Dermis blood vessel endothelial cell (primary cell): Measurements from ENCODE around the gene CEND1. TPM values are rescaled to one million over a fixed set of nuclear protein-coding genes. Genes with fewer than 3 reads are reported as not detected.
"Not testable (repeated sequence)": the region's sequence is repeated elsewhere in the genome, so short reads cannot be mapped to it uniquely, and the experiment has no call there.

Experiments
- DNase-seq: peaks from one replicate; pipeline ENCODE4 v3.0.0; 2010
- total RNA-seq: library from RNA; depleted of rRNA; stranded (reverse); fragments of >200 nt; gene quantifications from 2 replicates; pipeline ENCODE4 v1.2.3, GENCODE V29; 2014

Gene CEND1
- total RNA-seq, 1 donor from 2014 or later, result 0.17 TPM

DNA sequence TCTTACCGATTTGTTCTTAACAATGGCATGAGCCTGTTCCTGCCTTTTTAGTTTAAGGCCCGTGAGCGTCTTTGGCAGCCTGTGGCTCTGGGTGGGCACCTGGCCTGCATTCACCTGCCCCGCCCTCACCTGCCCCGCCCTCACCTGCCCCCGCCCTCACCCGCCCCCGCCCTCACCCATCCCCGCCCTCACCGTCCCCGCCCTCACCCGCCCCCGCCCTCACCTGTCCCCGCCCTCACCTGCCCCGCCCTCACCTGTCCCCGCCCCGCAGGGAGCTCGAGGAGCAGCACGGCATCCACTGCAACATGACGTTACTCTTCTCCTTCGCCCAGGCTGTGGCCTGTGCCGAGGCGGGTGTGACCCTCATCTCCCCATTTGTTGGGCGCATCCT lies 26.8 kb downstream of the CEND1 start:
- no peak for DNase-seq

DNA sequence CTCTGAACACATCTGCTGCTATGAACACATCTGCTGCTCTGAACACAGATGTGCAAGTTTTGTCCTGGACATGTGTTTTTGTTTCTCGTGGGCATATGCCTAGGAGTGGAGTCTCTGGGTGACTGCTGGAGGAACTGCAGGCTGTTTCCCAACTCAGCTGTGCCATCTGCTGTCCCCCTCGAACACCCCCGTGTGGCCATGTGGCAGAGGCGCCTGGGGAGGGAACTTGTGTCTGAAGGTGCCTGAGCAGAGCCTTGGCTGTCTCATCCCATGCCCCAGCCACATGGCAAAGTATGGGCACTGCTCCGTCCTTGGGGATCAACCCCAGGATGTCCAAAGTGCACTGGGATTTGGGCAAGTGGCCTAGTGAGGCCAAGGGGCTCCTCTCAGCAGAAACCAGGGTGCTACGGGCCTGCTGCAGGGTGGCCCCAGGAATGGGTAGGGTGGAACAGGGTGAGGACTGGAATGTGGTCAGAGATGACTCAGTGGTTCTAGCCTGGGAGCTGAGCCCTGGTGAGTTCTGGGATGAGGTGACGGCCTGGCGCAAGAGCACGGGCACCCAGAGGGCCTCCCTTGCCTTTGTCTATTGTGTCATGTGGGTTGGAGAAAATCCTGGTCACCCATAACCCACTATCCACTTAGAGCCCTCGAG lies 27.3 kb downstream of the CEND1 start:
- peak; percentile 35 for DNase-seq

DNA sequence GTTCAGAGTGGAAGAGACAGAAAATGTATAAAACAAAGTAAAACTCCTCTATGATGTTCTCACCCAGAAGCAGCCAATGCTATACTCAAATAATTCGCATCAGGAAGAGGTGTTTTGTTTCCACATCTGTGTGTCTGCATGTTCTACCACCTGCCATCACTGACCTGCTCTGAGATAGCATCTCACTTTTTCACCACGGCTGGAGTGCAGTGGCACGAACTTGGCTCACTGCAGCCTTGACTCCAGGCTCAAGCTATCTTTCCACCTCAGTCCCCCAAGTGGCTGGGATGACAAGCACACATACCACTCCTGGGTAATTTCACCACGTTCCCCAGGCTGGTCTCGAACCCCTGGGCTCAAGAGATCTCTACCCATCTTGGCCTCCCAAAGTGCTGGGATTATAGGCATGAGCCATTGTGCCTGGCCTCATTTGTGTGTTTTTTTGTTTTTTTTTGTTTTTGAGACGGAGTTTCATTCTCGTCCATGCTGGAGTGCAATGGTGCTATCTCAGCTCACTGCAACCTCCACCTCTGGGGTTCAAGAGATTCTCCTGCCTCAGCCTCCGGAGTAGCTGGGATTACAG lies 28.3 kb downstream of the CEND1 start:
- no peak for DNase-seq

DNA sequence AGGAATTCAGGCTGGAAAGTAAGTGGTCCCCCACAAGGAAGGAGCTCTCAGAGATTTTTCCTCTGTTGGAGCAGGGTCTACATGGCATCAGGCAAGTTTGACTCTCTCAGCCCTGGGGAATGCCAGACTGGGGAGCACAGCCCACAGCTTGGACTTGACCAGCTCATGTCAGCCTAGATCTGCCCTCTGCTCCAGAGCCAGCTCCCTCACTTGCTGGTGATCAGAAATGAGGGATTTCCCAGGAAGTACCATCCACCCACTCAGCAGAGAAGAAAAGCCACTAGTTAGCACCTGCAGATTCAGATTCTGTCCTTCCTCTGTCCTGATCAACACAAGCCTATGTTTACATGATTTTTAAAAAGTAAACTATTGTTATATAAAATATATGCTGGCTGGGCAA lies 29.7 kb downstream of the CEND1 start:
- no peak for DNase-seq

DNA sequence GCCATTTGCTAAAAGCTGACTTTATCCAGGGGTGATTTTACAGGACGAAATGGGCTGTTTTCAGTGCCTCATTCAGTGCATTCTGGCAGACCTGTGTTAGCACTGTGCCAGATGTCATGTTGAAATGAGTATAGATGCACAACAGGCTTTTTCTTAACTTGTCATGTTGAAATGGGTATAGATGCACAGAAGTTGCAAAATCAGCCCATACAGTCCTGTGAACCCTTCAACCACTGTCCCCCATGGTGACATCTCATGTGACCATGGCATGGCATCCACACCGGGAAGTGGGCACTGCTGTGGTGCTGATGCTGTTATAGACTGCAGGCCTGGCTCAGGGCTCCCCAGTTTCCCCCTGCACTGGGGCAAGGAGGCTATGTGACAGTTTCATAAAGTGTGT lies 40.2 kb downstream of the CEND1 start:
- no peak for DNase-seq

DNA sequence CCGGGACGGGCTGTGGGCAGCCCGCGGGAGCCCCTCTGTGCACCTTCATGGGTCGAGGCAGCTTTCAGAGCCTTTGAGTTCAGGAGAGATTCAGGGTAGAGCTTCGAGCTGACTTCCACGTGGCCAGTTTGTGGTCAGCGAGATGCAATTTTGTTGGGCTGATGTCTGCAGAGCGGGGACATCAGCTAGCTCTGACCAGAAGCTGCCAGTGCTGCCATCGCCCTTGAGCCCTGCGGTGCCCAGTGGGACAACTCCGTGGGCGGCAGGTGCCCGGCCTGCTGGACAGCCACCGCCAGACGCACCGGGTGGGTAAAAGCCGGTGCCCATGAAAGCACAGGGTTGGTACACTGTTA lies 41.9 kb downstream of the CEND1 start:
- peak; percentile 37 for DNase-seq

DNA sequence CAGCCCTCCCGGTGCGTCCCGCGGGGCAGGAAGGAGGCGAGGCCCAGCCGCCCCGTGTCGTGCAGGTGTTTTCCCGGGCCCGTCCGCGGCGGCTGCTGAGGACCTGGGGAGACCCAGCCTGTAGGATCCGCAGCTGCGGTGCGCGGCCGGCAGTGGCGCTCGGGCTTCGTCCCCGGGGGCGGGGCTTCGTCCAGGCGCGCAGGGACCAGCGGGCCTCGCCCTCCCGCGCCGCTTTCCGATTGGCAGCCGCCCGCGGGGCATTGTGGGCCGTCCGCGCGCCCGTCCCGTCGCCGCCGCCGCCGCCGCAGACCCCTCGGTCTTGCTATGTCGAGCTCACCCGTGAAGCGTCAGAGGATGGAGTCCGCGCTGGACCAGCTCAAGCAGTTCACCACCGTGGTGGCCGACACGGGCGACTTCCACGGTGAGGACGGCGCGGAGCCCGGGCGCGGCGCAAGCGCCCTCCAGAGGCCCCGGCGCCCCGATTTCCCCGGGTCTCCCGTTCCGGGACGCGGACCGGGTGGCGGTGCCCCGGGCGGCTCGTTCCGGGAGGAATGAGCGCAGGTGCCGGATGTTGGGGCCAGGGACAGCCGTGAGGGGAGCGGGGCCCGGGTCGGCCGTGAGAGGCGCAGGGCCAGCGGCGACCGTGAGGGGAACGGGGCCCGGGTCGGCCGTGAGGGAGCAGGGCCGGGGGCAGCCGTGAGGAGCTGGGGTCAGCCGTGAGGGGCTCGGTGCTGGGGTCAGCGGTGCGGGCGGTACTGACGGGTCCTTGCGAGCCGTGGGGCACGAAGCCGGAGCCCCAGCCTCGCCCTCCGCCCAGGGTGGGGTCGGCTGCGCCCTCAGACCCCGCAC lies 42.5 kb downstream of the CEND1 start, which contains the start of gene TALDO1:
Gene TALDO1 (plus strand): TSS at position 307 of the 849 bp plus-strand sequence. CDS start 18 bp downstream, at position 325.
- peak; percentile 91 for DNase-seq

DNA sequence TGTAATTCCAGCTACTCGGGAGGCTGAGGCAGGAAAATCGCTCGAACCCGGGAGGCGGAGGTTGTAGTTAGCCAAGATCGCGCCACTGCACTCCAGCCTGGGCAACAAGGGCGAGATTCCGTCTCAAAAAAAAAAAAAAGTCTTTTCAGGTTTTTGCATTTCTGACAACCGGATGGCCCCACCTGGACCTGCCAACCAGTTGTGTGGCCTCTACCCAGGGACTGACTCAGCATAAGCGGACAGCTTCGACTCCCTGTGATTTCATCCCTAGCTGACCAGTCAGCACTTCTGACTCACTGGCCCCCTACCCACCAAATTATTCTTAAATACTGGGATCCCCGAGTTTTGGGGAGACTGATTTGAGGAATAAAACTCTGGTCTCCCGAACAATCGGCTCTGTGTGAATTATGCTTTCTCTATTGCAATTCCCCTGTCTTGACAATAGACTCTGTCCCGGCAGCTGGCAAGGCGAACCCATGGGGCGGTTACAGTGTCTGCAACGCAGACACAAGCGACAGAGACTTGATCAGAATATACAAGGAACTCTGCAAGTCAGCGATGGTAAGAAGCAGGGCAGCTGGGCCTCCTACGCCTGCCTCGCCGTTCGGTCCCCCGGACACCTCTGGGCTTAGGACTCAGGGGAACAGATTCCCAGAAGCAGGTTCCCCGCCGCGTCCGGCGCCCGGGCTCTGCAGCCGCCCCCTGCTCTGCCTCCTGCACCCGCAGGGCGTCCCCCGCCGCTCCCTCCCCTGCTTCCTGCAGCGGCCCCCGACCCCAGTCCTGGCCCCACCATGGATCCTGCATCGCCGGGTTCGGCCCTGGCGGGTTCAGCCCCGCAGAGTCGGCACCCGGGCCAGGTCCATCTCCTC lies 43.4 kb downstream of the CEND1 start:
- peak; percentile 22 for DNase-seq

DNA sequence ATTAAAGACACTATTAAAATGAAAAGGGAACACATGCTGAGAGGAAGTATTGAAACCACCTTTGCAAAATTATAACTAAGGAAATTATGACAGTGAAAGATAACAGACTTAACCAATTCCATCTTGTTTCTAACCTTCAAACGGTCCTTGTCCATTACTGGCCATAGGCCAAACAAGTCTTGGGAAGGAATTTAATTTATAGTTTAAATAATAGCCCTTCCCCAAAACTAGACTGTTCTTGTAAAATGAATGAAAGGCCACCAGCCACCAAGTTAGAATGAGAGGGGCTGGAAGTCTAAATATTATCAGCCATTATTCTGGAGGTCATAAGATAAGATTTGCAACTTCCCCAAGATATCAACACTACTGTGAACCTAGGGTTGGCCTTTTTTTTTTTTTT lies 44.5 kb downstream of the CEND1 start:
- DNase-seq, result no peak

DNA sequence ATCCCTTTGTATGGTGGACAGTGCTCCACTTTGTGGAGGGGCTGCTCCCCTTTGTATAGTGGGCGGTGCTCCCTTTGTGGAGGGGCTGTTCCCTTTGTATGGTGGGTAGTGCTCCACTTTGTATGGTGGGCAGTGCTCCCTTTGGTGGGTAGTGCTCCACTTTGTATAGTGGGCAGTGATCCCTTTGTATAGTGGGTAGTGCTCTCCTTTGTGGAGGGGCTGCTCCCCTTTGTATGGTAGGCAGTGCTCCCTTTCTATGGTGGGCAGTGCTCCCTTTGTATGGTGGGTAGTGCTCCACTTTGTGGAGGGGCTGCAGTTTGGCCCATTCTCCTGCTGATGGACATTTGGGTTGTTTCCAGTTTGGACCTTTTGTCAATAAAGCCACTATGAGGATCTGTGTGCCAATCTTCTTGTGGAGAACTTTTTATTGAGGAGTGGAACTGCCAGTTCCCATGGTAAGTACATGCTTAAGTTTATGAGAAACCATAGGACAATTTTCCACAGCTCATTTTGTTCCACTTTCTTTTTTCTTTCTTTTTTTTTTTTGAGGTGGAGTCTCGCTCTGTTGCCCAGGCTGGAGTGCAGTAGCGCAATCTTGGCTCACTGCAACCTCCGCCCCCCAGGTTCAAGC lies 47.2 kb downstream of the CEND1 start:
- no peak for DNase-seq

DNA sequence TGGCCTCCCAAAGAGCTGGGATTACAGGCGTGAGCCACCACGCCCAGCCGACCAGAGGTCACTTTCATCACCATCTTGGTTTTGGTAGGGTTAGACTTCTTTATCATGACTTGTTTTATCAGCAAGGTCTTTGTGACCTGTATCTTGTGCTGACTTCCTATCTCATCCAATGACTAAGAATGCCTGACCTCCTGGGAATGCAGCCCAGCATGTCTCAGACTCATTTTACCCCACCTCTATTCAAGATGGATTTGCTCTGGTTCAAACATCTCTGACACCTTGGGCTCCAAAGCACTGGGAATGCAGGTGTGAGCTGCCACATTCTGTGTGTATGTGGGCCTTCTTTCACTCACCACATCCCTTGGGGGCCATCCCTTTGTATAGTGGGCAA lies 47.7 kb downstream of the CEND1 start:
- no peak for DNase-seq

DNA sequence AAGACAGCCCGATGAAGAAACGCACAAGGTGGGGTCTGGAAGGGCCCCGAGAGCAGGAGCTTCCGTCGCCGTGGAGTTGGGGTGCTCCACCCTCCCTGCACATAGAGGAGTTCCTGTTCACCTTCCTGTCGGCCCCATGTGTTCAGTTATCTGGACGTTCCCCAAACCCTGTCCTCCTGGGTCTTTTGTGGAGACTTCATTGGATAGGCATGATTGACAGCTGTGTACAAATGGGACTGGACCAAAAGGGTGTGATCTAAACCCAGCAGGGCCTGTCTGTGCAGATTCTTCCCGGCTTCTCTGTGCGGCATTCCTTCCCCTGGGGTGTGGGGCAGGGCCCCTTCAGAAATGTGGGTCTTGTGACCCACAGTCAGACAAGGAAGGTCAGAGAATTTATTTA lies 52.0 kb downstream of the CEND1 start:
- not testable (repeated sequence) for DNase-seq

DNA sequence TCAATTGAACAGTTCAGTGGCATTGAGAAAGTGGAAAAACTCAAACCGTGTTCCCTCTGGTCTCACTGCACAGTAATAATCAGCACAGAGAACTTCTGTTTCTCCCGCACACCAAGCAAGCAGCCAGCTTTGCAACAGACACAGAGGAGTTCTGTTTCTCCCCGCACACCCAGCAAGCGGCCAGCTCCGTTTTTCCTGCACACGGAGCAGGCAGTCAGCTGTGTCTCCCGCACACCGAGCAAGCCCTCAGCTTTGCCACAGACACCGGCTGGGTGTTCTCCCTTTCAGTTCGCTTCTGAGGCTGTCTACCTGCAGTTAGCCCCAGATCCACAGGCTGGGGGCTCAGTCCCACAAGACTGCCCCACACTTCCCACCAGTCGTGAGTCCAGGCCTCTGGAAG lies 52.5 kb downstream of the CEND1 start:
- no peak for DNase-seq

Other genes starting within 250 kb of the CEND1 start
- 1.3 and 2.6 TPM in 2 replicates for gene LMNTD2, start 229.4 kb downstream of the CEND1 start, total RNA-seq
- gene RASSF7, start 229.1 kb downstream of the CEND1 start, total RNA-seq, result 21.3 and 25.2 TPM in 2 replicates
- gene PHRF1, start 213.6 kb downstream of the CEND1 start, total RNA-seq, result 27.7 and 31.4 TPM in 2 replicates
- 16.8 and 24.2 TPM in 2 replicates for gene IRF7, start 174.1 kb downstream of the CEND1 start, total RNA-seq
- gene CDHR5, start 165.1 kb downstream of the CEND1 start, total RNA-seq, result not detected in 2 replicates
- not detected in 2 replicates for gene SCT, start 162.9 kb downstream of the CEND1 start, total RNA-seq
- gene DRD4, start 152.8 kb downstream of the CEND1 start, total RNA-seq, result under 0.01 TPM in 1 of 2 replicates, not detected in the other
- gene DEAF1, start 94.9 kb downstream of the CEND1 start, total RNA-seq, result 36.8 and 40.8 TPM in 2 replicates
- 10.7 and 12.4 TPM in 2 replicates for gene TMEM80, start 94.3 kb downstream of the CEND1 start, total RNA-seq
- 2.7 and 3.1 TPM in 2 replicates for gene EPS8L2, start 83.9 kb downstream of the CEND1 start, total RNA-seq
- 115 and 149 TPM in 2 replicates for gene TALDO1, start 42.6 kb downstream of the CEND1 start, total RNA-seq
- gene GATD1, start 12.6 kb downstream of the CEND1 start, total RNA-seq, result 19.6 and 23.4 TPM in 2 replicates
- gene SLC25A22, start 8.2 kb upstream of the CEND1 start, total RNA-seq, result 7.1 and 13.6 TPM in 2 replicates
- 7.8 and 12.1 TPM in 2 replicates for gene PIDD1, start 15.1 kb upstream of the CEND1 start, total RNA-seq
- gene RPLP2, start 19.9 kb upstream of the CEND1 start, total RNA-seq, result 199 and 232 TPM in 2 replicates
- 41.4 and 76.9 TPM in 2 replicates for gene PNPLA2, start 28.8 kb upstream of the CEND1 start, total RNA-seq
- 27.5 and 29.8 TPM in 2 replicates for gene CRACR2B, start 37.8 kb upstream of the CEND1 start, total RNA-seq
- gene CD151, start 42.9 kb upstream of the CEND1 start, total RNA-seq, result 700 and 712 TPM in 2 replicates
- 81.9 and 193 TPM in 2 replicates for gene POLR2L, start 52.4 kb upstream of the CEND1 start, total RNA-seq
- 167 and 179 TPM in 2 replicates for gene TSPAN4, start 52.8 kb upstream of the CEND1 start, total RNA-seq
- 38.1 and 56.4 TPM in 2 replicates for gene CHID1, start 120.7 kb upstream of the CEND1 start, total RNA-seq
- 51.1 and 57.9 TPM in 2 replicates for gene AP2A2, start 135.8 kb upstream of the CEND1 start, total RNA-seq
- gene MUC6, start 246.6 kb upstream of the CEND1 start, total RNA-seq, result not detected in 2 replicates